ENCODE measurements around the gene IFITM5. TPM values are rescaled to one million over a fixed set of nuclear protein-coding genes. Genes with fewer than 3 reads are reported as not detected.

The IFITM5 gene
- total RNA-seq, 1 experiment from 2014 or later: not detected

DNA sequence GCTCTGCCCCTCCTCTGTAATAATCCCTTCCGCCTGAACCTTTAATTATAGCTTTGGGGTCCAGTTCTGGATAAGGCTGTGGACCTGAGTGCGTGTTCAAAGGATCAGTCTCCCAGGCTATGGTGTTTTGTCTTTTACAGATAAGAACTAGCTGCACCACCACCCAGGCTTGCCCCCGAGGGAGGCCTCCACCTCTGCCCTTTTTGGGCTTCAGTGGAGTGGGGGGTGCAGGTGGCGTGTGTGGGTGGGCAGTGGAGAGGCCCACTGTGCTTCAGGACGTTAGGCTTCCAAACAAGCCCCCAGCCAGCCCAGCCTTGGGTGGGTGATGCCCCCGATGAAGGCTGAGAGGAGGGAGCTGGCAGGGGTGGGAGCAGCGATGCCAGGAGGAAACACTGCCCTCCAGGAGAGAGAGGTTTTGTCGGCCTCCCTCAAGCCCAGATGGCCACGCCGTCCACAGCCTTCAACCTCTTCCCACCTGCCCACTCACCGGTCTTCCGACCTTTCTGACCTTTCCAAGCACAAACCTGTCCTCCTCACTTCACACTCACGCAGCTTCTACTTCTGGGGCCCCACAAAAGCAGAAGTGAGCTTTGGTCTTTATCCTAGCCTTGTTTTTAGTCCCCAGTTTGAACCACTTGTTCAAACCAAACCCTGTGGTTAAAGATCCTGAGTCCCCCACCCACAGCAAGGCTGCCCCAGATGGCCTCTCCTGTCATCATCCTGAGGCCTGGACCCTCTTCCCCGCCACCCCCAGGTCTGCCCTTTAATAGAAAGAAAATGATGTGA is 42.2 kb downstream of the IFITM5 start:
- H3K4me3 Mint-ChIP-seq: no peak overlapping the region
- H3K27me3 ChIP-seq (ENCODE audit: insufficient read depth, low read length): no peaks in the 10 kb centered on the region
- H3K27ac Mint-ChIP-seq: no peak overlapping the region
- H2AFZ ChIP-seq (ENCODE audit: low read length): no peak overlapping the region
- H4K91ac ChIP-seq (ENCODE audit: insufficient read length, low read depth, low read length): no peak overlapping the region
- TF ChIP-seq, protein P1, sequence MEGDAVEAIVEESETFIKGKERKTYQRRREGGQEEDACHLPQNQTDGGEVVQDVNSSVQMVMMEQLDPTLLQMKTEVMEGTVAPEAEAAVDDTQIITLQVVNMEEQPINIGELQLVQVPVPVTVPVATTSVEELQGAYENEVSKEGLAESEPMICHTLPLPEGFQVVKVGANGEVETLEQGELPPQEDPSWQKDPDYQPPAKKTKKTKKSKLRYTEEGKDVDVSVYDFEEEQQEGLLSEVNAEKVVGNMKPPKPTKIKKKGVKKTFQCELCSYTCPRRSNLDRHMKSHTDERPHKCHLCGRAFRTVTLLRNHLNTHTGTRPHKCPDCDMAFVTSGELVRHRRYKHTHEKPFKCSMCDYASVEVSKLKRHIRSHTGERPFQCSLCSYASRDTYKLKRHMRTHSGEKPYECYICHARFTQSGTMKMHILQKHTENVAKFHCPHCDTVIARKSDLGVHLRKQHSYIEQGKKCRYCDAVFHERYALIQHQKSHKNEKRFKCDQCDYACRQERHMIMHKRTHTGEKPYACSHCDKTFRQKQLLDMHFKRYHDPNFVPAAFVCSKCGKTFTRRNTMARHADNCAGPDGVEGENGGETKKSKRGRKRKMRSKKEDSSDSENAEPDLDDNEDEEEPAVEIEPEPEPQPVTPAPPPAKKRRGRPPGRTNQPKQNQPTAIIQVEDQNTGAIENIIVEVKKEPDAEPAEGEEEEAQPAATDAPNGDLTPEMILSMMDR (conservative IDR thresholded peaks at IDR 0.05): no peak
- H4K20me1 ChIP-seq (ENCODE audit: control insufficient read depth, insufficient read depth, insufficient read length): no peaks in the 10 kb centered on the region
- H3K4ac ChIP-seq (ENCODE audit: low read depth, low read length): no peak overlapping the region
- H3K9me3 ChIP-seq (ENCODE audit: control insufficient read depth, low read depth, low read length): no peaks in the 10 kb centered on the region
- H3K23me2 ChIP-seq (ENCODE audit: insufficient read length, low read depth, low read length, poor library complexity, severe bottlenecking): no peaks in the 10 kb centered on the region
- no peak for DNase-seq
- no peak overlapping the region for H2BK15ac ChIP-seq (ENCODE audit: low read depth, low read length)
- H2BK120ac ChIP-seq (ENCODE audit: low read depth, low read length, poor library complexity, severe bottlenecking): no peak overlapping the region
- no peak overlapping the region for H2AK5ac ChIP-seq (ENCODE audit: insufficient read length, low read length)
- no CpG with 5 or more reads among the region's 14 CpGs for WGBS (ENCODE audit: extremely low coverage, insufficient read length, low lambda C conversion rate)
- H3K79me1 ChIP-seq (ENCODE audit: insufficient read depth, low read depth, low read length, poor library complexity, severe bottlenecking): no peaks in the 10 kb centered on the region
- no peak overlapping the region for H3K56ac ChIP-seq (ENCODE audit: insufficient read length, low read depth, low read length)
- H2BK5ac ChIP-seq (ENCODE audit: insufficient read length, low read length): no peak overlapping the region
- no peaks in the 10 kb centered on the region for H3K4me1 ChIP-seq (ENCODE audit: insufficient read depth, low read length)
- H3K4me2 ChIP-seq (ENCODE audit: insufficient read depth, insufficient read length, low read length): no peak overlapping the region
- H4K5ac ChIP-seq (ENCODE audit: insufficient read length, low read depth, low read length): no peak overlapping the region
- no peak overlapping the region for H2BK12ac ChIP-seq (ENCODE audit: insufficient read length, low read depth, low read length)
- no peak overlapping the region for H3K14ac ChIP-seq (ENCODE audit: insufficient read depth, low read length)
- H3K23ac ChIP-seq (ENCODE audit: insufficient read length, low read depth, low read length): no peak overlapping the region
- H2BK20ac ChIP-seq (ENCODE audit: low read depth, low read length, poor library complexity, severe bottlenecking): no peak overlapping the region
- H4K8ac ChIP-seq (replicated peaks; ENCODE audit: insufficient read length, low read depth, low read length): no peak overlapping the region
- no peaks in the 10 kb centered on the region for H3K4me1 Mint-ChIP-seq
- no peak overlapping the region for H3K18ac ChIP-seq (ENCODE audit: insufficient read length, low read depth, low read length)
- no peak overlapping the region for H3K27ac ChIP-seq (ENCODE audit: insufficient read length, low read depth, low read length)
- H3T11ph ChIP-seq (ENCODE audit: low read length): no peak overlapping the region
- H3K27me3 Mint-ChIP-seq (ENCODE audit: low read depth): peaks cover 4% of the 10 kb centered on the region
- peaks cover 12 to 19% (median 18%) of the 10 kb centered on the region in 3 experiments; a peak in 6 of 7 replicates for H3K36me3 Mint-ChIP-seq (ENCODE audit: insufficient read depth in 1 of 3, low read depth in 3 of 3)
- H3K79me2 ChIP-seq (ENCODE audit: insufficient read depth, low read length): no peaks in the 10 kb centered on the region
- no peak overlapping the region for H3K9ac ChIP-seq (ENCODE audit: extremely low read depth, insufficient read length, low read length)
- peaks cover 10 to 11% of the 10 kb centered on the region in 2 experiments for H3K9me3 Mint-ChIP-seq
